ENCODE data around the gene CAMK1D. TPM values are rescaled to one million over a fixed set of nuclear protein-coding genes. Genes with fewer than 3 reads are reported as not detected.

CAMK1D gene
- polyA plus RNA-seq, 2 of the 4 experiments (the other 2 are of a cell fraction) = 6.6 to 12.5 TPM

DNA sequence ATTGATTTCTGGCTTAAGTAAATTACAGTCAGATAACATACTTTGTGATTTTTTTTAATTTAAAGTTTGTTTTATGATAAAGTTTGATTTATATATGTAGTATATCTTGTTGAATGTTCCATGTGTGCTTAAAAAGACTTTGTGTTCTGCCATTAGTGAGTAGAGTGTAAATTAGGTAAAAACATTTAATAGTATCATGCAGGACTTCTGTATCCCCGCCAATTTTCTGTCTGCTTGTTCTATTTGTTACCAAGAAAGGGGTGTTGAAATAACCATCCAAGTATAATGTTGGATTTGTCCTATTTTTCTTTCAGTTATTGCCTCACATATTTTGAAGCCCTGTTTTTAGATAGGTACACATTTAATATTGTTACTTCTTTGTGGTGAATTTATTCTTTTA lies 172.1 kb downstream of the CAMK1D start:
- TF ChIP-seq ZFP36 (IDR thresholded peaks at IDR 0.05; ENCODE audit: borderline replicate concordance, partially characterized antibody) = no peak
- TF ChIP-seq CHD4 (IDR thresholded peaks at IDR 0.05; ENCODE audit: borderline replicate concordance) = no peak
- no peak for TF ChIP-seq SREBF2 (IDR thresholded peaks at IDR 0.05)
- TF ChIP-seq MAFK (IDR thresholded peaks at IDR 0.05; ENCODE audit: partially characterized antibody) = no peak
- TF ChIP-seq HEYL (CRISPR knock-in tag; IDR thresholded peaks at IDR 0.05) = no peak
- TF ChIP-seq, protein P1, sequence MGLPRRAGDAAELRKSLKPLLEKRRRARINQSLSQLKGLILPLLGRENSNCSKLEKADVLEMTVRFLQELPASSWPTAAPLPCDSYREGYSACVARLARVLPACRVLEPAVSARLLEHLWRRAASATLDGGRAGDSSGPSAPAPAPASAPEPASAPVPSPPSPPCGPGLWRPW (IDR thresholded peaks at IDR 0.05) = no peak
- TF ChIP-seq KDM1A (IDR thresholded peaks at IDR 0.05; ENCODE audit: low read depth) = no peak
- TF ChIP-seq CHD2 (IDR thresholded peaks at IDR 0.05; ENCODE audit: low read length, partially characterized antibody) = no peak
- TF ChIP-seq SMC3 (IDR thresholded peaks at IDR 0.05) = no peak
- no peak for TF ChIP-seq TP53 (CRISPR knock-in tag; IDR thresholded peaks at IDR 0.05)
- no peak for TF ChIP-seq BHLHE40 (IDR thresholded peaks at IDR 0.05; ENCODE audit: low read depth, low read length)
- TF ChIP-seq POLR2AphosphoS2 (conservative IDR thresholded peaks at IDR 0.05; ENCODE audit: low read length) = no peak
- no peak for TF ChIP-seq PBX3 (IDR thresholded peaks at IDR 0.05)
- H3K4me2 ChIP-seq = no peak overlapping the region
- H3K4me1 ChIP-seq = no peaks in the 10 kb centered on the region
- FAIRE-seq (no peak), ATAC-seq (no peak), DNase-seq (ENCODE audit: low read depth in 1 of 2, low spot score in 1 of 2) (no peak)
- ChIA-PET POLR2A (no interaction called here), CTCF (no interaction called here)
- H3K27ac ChIP-seq = no peak overlapping the region
- 96% methylated on average over 1 of the region's 1 CpG for WGBS (ENCODE audit: missing lambda C conversion rate)
- no peak overlapping the region for H3K4me3 ChIP-seq
- 0 out of 3 replicates have a peak, but pooled peaks cover 2% of the 10 kb centered on the region for H3K9me3 ChIP-seq

DNA sequence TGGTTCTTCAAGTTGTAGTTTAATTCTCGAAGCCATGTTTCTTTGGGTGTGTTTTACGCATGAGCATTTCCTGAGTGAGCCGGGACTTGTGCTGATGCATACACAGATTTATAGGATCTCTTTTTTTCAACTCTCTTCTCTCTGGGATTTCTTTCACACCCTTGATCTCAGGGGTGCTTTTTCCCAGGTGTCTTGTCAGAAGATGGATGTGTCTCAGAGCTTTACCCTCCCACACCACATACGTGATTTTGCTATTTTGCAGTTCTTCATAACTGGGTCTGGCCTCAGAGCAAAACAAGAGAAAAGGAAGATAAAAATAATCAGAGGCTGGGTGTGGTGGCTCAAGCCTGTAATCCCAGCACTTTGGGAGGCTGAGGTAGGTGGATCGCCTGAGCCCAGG lies 177.0 kb downstream of the CAMK1D start:
- no peak for DNase-seq (ENCODE audit: low read depth in 1 of 2, low spot score in 1 of 2)
- Histone ChIP-seq H3K4me3 (no peak overlapping the region), H3K4me1 (no peaks in the 10 kb centered on the region; the same call in 2 of the 3 replicates), H3K9me3 (0 out of 3 replicates have a peak, but pooled peaks cover 2% of the 10 kb centered on the region), H3K27ac (no peak overlapping the region), H3K4me2 (no peak overlapping the region)
- 89% methylated on average over 5 of the region's 5 CpGs for WGBS (ENCODE audit: missing lambda C conversion rate)
- ATAC-seq = no peak
- ChIA-PET CTCF (no interaction called here), POLR2A (no interaction called here)
- TF ChIP-seq NPAS2 (CRISPR knock-in tag; IDR thresholded peaks at IDR 0.05; ENCODE audit: borderline replicate concordance) (no peak), RAD21 (conservative IDR thresholded peaks at IDR 0.05 in 1 of 2, IDR thresholded peaks at IDR 0.05 in 1 of 2) (no peak)
- no peak for FAIRE-seq

DNA sequence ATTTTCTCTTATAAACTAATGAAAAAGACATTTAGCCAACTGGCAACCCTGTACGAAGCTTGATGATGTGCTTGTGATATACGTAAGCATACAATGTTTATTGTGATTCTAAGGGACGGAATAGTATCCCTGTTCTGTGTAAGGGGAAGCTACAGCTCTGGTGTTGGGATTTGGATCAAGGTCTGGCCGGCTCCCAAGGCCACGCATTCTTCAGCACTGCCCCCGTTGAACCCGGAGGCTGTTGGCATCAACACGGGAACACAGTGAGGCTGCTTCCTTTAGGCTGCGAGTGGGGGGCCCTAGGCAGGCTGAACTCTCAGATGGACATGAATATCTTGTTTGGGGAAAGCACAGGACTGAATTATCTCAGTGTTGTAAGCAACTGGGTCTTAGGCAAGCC lies 180.6 kb downstream of the CAMK1D start:
- Histone ChIP-seq H3K4me3 (no peak overlapping the region), H3K27ac (no peak overlapping the region), H3K4me2 (no peak overlapping the region), H3K9me3 (no peaks in the 10 kb centered on the region), H3K4me1 (no peaks in the 10 kb centered on the region; the same call in 2 of the 3 replicates)
- CTCF ChIA-PET = no interaction called here
- WGBS (ENCODE audit: missing lambda C conversion rate) = 84% methylated on average over 9 of the region's 9 CpGs
- ATAC-seq (no peak), FAIRE-seq (no peak), DNase-seq (ENCODE audit: low read depth in 1 of 2, low spot score in 1 of 2) (no peak)
- TF ChIP-seq MAX (IDR thresholded peaks at IDR 0.05) = no peak
- no peak for TF ChIP-seq RARB (CRISPR knock-in tag; IDR thresholded peaks at IDR 0.05)
- no peak for TF ChIP-seq SREBF2 (IDR thresholded peaks at IDR 0.05)
- TF ChIP-seq HOXB13 (CRISPR knock-in tag; IDR thresholded peaks at IDR 0.05; ENCODE audit: low read depth) = no peak
- no peak for TF ChIP-seq FOSB (CRISPR knock-in tag; IDR thresholded peaks at IDR 0.05)
- TF ChIP-seq FOSL2 (IDR thresholded peaks at IDR 0.05) = no peak
- TF ChIP-seq FOSL2 (CRISPR knock-in tag; IDR thresholded peaks at IDR 0.05) = no peak
- TF ChIP-seq NPAS2 (CRISPR knock-in tag; IDR thresholded peaks at IDR 0.05; ENCODE audit: borderline replicate concordance) = no peak
- no peak for TF ChIP-seq MAFK (IDR thresholded peaks at IDR 0.05; ENCODE audit: partially characterized antibody)
- no peak for TF ChIP-seq ZC3H11A (IDR thresholded peaks at IDR 0.05)
- no peak for TF ChIP-seq RAD21 (conservative IDR thresholded peaks at IDR 0.05 in 1 of 2, IDR thresholded peaks at IDR 0.05 in 1 of 2)
- no peak for TF ChIP-seq NFE2L2 (conservative IDR thresholded peaks at IDR 0.05; ENCODE audit: low read length)
- no peak for TF ChIP-seq KDM1A (IDR thresholded peaks at IDR 0.05; ENCODE audit: low read depth)
- TF ChIP-seq PHF8 (IDR thresholded peaks at IDR 0.05; ENCODE audit: borderline replicate concordance, low read depth) = no peak
- TF ChIP-seq POLR2AphosphoS2 (conservative IDR thresholded peaks at IDR 0.05; ENCODE audit: low read length) = no peak
- no peak for TF ChIP-seq ZFP36 (IDR thresholded peaks at IDR 0.05; ENCODE audit: borderline replicate concordance, partially characterized antibody)
- TF ChIP-seq EP300 (IDR thresholded peaks at IDR 0.05) = no peak
- TF ChIP-seq, protein P1 (IDR thresholded peaks at IDR 0.05) = no peak
- TF ChIP-seq MYC (IDR thresholded peaks at IDR 0.05; ENCODE audit: borderline replicate concordance, low read length) = no peak
- no peak for TF ChIP-seq POLR2A (IDR thresholded peaks at IDR 0.05; ENCODE audit: low read length)
- TF ChIP-seq GATA3 (IDR thresholded peaks at IDR 0.05; ENCODE audit: borderline replicate concordance) = no peak
- POLR2A ChIA-PET = no interaction called here
